KMS-11 (cell line): ENCODE data around the gene HDAC4.

Experiments
- H2AFZ ChIP-seq: fragments of 200-600 bp; sonication (generic); 2 replicates; pipeline ENCODE4 v1.6.1; 2016; ENCODE audit warnings: antibody characterized with exemption, mixed run types, low read depth
- H3K27ac ChIP-seq: fragments of 200-600 bp; sonication (generic); 2 replicates; pipeline ENCODE4 v1.6.1; 2016; ENCODE audit warnings: mild to moderate bottlenecking, mixed run types
- H3K27me3 ChIP-seq: fragments of 200-600 bp; sonication (generic); 2 replicates; pipeline ENCODE4 v1.6.1; 2017; ENCODE audit warnings: mild to moderate bottlenecking, low read depth, mixed run types, moderate library complexity; ENCODE audit not compliant: insufficient read depth
- H3K36me3 ChIP-seq: fragments of 200-600 bp; sonication (generic); 2 replicates; pipeline ENCODE4 v1.6.1; 2017; ENCODE audit warnings: mild to moderate bottlenecking, mixed run types; ENCODE audit not compliant: insufficient read depth
- H3K4me1 ChIP-seq: fragments of 200-600 bp; sonication (generic); 2 replicates; pipeline ENCODE4 v1.6.1; 2016; ENCODE audit warnings: mild to moderate bottlenecking, low read depth, mixed run types; ENCODE audit not compliant: poor library complexity, severe bottlenecking
- H3K4me2 ChIP-seq: fragments of 200-600 bp; sonication (generic); 2 replicates; pipeline ENCODE4 v1.7.0; 2016; ENCODE audit warnings: mild to moderate bottlenecking, mixed run types
- H3K4me3 ChIP-seq: fragments of 200-600 bp; sonication (generic); IDR thresholded peaks from 2 replicates; pipeline ENCODE4 v1.6.1; 2017; ENCODE audit warnings: low read depth, low read length, mixed read lengths; ENCODE audit not compliant: insufficient read depth
- H3K79me2 ChIP-seq: fragments of 200-600 bp; sonication (generic); 2 replicates; pipeline ENCODE4 v1.6.1; 2016; ENCODE audit warnings: low read depth, mixed run types; ENCODE audit not compliant: insufficient read depth
- H3K9ac ChIP-seq: fragments of 200-600 bp; sonication (generic); 2 replicates; pipeline ENCODE4 v1.6.1; 2016; ENCODE audit warnings: mild to moderate bottlenecking, mixed run types
- H4K20me1 ChIP-seq: fragments of 200-600 bp; sonication (generic); 2 replicates; pipeline ENCODE4 v1.6.1; 2016; ENCODE audit warnings: mild to moderate bottlenecking, mixed run types; ENCODE audit not compliant: insufficient read depth
- TF ChIP-seq, protein P1 (sequence below): fragments of 200-600 bp; sonication (generic); conservative IDR thresholded peaks from 2 replicates; pipeline ENCODE4 v1.6.1; 2017; ENCODE audit warnings: low read depth, mild to moderate bottlenecking, antibody characterized with exemption, low read length, moderate library complexity, mixed read lengths

HDAC4 gene

DNA sequence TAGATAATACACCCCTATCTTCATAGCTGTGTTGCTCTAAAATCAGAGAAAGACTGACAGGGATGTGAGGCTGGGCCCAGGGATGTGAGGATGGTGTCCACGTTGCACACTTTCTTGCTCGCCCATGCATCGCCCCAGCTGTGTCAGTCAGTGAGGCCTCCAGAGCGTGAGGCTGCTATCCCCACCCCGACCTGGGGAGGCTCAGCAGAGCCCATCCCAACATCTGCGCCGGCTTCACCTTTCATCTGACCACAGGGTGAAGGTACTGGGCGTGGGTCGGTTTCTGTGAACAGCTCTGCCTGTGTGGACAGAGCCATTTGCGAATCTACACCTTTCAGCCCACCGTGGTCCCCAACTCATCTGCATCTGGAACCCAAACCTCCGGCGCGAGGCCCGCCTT, 255.7 kb downstream of the HDAC4 start:
- no peak overlapping the region for H3K9ac ChIP-seq
- H3K27ac ChIP-seq = peak overlapping the region; percentile 76; the same call in 1 of the 2 replicates
- no peaks in the 10 kb centered on the region for H3K27me3 ChIP-seq
- TF ChIP-seq, protein P1, sequence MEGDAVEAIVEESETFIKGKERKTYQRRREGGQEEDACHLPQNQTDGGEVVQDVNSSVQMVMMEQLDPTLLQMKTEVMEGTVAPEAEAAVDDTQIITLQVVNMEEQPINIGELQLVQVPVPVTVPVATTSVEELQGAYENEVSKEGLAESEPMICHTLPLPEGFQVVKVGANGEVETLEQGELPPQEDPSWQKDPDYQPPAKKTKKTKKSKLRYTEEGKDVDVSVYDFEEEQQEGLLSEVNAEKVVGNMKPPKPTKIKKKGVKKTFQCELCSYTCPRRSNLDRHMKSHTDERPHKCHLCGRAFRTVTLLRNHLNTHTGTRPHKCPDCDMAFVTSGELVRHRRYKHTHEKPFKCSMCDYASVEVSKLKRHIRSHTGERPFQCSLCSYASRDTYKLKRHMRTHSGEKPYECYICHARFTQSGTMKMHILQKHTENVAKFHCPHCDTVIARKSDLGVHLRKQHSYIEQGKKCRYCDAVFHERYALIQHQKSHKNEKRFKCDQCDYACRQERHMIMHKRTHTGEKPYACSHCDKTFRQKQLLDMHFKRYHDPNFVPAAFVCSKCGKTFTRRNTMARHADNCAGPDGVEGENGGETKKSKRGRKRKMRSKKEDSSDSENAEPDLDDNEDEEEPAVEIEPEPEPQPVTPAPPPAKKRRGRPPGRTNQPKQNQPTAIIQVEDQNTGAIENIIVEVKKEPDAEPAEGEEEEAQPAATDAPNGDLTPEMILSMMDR = no peak
- H3K4me3 ChIP-seq = no peak overlapping the region
- peaks cover 41% of the 10 kb centered on the region for H3K4me1 ChIP-seq
- H3K4me2 ChIP-seq = peak overlapping the region; percentile 79
- H3K79me2 ChIP-seq = no peaks in the 10 kb centered on the region
- H4K20me1 ChIP-seq = no peaks in the 10 kb centered on the region
- H3K36me3 ChIP-seq = no peaks in the 10 kb centered on the region
- H2AFZ ChIP-seq = no peak overlapping the region

- H4K20me1 ChIP-seq = no peaks in the 10 kb centered on the region
- no peak overlapping the region for H3K4me2 ChIP-seq
These were observed 256.2 kb downstream of the HDAC4 start for GRCh38 chr2:239144713-239144999.

DNA sequence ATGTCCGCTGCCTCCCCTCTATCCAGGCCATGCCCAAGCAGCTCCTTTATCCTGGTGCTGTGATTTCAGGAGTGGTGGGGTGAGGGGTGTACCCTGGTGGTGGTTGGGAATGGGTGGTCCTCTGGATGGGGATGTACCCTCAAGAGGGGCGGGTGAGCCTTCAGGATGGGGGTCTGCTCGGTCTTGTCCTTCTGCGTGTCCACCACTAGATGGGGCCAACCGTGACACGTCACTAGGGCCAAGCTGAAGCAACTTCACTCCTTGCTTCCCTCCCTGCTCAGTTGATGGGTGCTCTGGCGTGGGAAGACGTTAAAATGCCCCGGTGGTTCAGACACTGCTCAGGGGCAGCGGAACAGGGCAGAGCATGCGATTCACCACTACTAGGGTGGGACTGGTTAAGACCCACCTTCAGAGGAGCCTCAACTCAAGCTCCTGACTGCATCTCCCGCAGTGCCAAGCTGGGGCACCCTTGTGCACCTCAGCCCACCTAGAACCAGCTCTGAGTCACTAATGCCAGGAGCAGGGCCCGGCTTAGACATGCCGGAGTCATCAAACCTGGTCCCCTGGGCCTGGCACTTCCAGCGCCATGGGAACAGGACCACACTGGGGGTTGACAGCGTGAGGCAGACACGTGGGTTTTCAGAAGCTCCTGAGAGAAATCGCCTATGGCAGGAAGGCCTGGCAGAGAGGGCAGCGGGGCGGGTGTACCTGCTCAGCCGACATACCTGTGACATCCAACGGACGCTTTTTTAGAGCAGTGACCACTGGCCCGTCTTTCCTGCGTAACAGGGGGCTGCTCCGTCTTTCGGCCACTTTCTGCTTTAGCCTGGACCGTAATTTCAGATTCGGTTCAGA, 256.7 kb downstream of the HDAC4 start:
- Histone ChIP-seq H3K4me1 (peaks cover 41% of the 10 kb centered on the region), H3K9ac (no peak overlapping the region), H3K36me3 (no peaks in the 10 kb centered on the region), H3K27me3 (no peaks in the 10 kb centered on the region), H2AFZ (no peak overlapping the region), H3K4me3 (no peak overlapping the region), H3K27ac (no peak overlapping the region), H3K79me2 (no peaks in the 10 kb centered on the region), H4K20me1 (no peaks in the 10 kb centered on the region), H3K4me2 (no peak overlapping the region)
- TF ChIP-seq, protein P1 = peak; percentile 69

More at GRCh38 chr2:239144713-239144999, 256.2 kb downstream of the HDAC4 start:
- H2AFZ ChIP-seq = no peak overlapping the region
- peaks cover 41% of the 10 kb centered on the region for H3K4me1 ChIP-seq
- no peak overlapping the region for H3K27ac ChIP-seq
- H3K36me3 ChIP-seq = no peaks in the 10 kb centered on the region
- H3K27me3 ChIP-seq = no peaks in the 10 kb centered on the region
- no peaks in the 10 kb centered on the region for H3K79me2 ChIP-seq
- TF ChIP-seq, protein P1 = no peak
- H3K9ac ChIP-seq = no peak overlapping the region
- no peak overlapping the region for H3K4me3 ChIP-seq

DNA sequence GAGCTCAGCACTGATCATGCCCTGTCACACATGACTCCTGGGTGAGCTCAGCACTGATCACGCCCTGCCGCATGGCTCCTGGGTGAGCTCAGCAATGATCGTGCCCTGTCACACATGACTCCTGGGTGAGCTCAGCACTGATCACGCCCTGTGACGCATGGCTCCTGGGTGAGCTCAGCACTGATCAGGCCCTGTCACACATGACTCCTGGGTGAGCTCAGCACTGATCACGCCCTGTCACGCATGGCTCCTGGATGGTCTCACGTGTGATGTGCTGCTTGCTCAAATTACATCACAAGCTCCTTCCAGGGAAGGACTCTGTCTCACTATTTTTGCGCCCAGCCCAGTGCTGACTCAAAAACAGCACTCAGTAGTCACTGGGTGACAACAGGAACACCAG, 258.0 kb downstream of the HDAC4 start:
- TF ChIP-seq, protein P1 = no peak
- H3K4me1 ChIP-seq = peaks cover 41% of the 10 kb centered on the region

More for the DNA sequence above, 258.0 kb downstream of the HDAC4 start:
- Histone ChIP-seq H2AFZ (no peak overlapping the region), H3K4me2 (no peak overlapping the region), H3K27ac (no peak overlapping the region), H3K9ac (no peak overlapping the region), H3K79me2 (no peaks in the 10 kb centered on the region), H4K20me1 (no peaks in the 10 kb centered on the region), H3K36me3 (no peaks in the 10 kb centered on the region), H3K4me3 (no peak overlapping the region), H3K27me3 (no peaks in the 10 kb centered on the region)
